ENCODE measurements around the gene EVX2.

The EVX2 gene

DNA sequence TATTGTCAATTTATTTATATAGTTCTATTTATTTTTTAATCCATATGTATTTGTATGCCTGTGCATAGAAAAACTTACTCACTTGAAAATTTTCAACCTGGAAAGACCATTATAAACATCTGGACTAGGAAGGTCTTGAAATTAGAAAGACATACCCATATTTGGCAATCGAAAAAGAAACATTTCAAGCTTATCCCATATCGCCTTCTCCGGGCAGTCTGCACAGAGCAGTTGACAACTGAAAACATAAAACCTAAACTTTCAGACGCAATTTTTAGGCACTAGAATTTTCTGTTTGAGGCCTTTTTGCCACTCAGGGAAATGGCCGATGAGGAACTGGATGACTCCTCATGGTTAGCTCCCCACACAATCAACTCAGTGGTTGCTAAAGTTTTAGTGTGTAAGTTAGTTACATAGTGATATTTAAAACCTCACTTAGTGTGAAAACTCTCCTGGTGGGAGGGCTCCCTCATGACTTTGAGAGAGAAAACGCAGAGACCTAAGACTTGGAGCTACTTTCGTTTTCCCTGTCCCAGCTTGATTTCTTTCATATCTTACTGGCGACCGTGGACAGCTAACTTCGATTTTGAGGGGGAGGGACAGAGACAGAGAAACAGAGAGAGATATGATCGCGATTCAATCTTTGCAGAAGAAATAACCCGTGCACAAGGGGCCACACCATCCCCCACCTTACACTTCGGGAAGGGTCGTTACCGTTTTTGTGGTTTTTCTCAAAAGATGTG, 12.7 kb upstream of the EVX2 start:
- DNase-seq (ENCODE audit: low read depth, low spot score) = no peak

DNA sequence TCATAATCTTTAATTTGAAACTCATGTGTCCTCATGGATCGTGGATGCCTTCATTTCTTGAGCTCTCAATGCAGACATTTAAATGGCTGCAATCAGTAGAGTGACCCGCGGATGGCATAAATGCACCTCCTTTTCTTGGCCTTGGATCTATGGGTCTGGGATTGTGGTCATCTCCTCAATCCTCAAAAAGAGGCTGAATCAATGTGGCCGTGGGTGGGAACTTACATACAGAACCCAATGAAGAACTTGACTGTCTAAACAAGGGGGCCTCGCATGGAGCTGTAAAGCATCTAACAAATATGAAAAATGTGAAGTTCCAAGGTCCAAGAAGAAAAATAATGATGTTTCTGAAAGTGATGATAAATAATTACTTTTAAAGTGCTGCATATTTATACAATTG, 11.7 kb upstream of the EVX2 start:
- DNase-seq (ENCODE audit: low read depth, low spot score) = no peak

DNA sequence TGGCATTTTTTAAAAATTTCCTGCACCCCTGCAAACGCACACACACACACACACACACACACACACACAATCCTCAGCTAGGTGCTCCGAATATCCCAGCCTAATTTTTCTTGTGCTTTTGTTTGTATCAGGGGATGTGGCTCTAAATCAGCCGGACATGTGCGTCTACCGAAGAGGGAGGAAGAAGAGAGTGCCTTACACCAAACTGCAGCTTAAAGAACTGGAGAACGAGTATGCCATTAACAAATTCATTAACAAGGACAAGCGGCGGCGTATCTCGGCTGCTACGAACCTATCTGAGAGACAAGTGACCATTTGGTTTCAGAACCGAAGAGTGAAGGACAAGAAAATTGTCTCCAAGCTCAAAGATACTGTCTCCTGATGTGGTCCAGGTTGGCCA, 10.6 kb upstream of the EVX2 start:
- DNase-seq (ENCODE audit: low read depth, low spot score) = no peak

DNA sequence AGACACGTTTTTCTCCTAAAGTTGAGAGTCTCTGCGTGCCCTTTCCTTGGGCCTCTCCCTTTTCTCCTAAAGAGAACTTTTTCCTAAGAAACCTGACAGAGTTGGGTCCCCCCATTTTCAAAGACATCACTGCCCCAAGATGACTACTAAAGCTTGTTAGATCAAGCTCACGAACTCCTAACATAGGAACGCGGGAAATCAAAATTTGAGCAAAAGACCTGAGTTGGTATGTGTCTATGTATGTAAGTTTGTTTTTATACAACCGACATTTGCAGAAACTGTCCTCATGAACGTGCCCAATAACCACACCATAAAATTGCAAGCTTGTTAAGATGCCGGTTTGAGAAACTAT, 10.1 kb upstream of the EVX2 start:
- DNase-seq (ENCODE audit: low read depth, low spot score) = no peak

DNA sequence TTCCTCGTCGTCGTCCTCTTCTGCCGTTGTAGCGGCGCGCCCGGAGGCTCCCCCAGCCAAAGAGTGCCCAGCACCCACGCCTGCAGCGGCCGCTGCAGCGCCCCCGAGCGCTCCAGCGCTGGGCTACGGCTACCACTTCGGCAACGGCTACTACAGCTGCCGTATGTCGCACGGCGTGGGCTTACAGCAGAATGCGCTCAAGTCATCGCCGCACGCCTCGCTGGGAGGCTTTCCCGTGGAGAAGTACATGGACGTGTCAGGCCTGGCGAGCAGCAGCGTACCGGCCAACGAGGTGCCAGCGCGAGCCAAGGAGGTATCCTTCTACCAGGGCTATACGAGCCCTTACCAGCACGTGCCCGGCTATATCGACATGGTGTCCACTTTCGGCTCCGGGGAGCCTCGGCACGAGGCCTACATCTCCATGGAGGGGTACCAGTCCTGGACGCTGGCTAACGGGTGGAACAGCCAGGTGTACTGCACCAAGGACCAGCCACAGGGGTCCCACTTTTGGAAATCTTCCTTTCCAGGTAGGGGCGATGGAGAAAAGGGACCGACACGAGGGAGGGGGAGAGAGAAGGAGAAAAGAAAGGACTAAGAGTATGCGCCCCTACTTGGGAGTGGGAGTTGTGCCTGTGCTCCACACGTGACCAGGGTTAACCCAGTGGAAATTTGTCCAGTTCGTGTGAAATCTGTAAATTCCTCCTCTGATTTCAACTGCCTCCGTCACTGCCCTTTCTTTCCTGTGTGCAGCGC, 9.6 kb upstream of the EVX2 start:
- no peak for DNase-seq (ENCODE audit: low read depth, low spot score)

DNA sequence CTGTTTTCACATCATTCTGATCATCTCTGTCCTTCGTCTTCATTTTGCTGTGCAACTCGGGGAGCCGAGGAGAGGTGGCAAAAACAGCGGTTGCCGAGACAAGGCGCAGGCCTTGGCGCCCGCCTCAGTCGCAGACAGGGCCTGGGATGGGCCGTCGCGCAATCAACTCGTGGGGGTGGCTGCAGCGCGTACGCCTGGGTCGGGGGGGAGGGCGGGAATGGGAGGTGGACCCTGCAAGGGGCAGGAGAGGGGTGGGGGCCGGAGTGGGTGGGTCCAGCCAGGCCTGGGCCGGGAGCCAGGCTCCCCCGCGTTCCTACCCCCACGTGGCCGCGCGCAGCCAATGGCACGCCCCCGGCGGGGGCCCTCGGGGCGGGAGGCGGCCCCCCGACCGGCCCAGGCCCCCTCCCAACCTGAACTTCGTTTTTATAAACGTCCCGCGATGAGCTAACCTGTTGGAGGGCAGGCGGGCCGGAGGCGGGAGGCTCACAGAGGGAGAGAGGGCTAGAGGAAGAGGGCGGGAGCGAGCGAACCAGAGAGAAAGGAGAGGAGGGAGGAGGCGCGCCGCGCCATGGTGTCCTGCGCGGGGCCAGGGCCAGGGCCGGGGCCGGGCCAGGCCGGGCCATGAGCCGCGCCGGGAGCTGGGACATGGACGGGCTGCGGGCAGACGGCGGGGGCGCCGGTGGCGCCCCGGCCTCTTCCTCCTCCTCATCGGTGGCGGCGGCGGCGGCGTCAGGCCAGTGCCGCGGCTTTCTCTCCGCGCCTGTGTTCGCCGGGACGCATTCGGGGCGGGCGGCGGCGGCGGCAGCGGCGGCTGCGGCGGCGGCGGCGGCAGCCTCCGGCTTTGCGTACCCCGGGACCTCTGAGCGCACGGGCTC, 8.7 kb upstream of the EVX2 start, which contains the start of gene HOXD13:
Gene HOXD13, plus strand, starts transcription at position 452 of the 875 bp plus-strand sequence. Its CDS starts 170 bp downstream, at position 622.
- no peak for DNase-seq (ENCODE audit: low read depth, low spot score)

DNA sequence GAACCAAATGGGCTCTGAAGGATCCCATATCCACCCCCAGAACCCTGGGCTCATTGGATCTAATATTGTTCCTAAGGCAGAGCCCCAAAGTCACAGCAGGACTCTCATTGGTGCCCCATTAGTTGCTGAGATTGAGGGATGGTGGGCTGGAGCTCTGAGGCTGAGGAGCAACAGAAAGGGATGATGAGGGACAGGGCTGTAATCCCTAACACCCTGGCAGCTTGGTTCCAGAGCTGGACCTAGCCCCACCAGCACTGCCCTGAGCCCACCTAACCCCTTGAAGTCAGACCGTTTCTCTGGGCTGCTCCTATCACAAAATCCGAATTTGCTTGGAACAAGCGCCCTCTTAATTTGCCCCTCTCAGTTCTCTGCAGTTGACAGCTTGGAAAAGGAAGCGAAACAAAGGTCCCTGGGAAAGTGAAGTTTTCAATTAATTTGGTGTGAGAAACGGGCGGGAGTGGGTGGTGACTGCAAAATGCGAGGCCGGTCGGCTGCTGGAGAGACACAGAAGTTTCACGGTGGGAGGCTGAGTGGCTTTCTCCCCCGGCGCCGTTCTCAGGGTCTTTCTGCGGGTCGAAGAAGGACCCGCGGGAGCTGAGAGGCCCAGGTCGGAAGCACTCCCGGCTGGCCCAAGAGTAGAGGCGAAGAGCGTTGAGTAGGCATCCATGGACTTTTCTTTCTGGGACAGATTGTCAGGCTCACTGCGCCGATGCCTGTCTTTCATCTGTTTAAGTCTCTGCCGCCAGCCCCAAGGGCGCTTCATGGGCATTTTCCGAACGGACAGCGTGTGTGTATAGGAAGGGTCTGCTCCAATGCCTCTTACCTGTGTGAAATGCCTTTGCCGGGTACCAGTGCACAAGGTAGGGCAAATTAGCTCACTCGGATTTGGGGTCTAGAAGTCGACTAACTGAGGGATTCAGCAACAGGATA, 7.8 kb upstream of the EVX2 start:
- DNase-seq (ENCODE audit: low read depth, low spot score) = no peak

DNA sequence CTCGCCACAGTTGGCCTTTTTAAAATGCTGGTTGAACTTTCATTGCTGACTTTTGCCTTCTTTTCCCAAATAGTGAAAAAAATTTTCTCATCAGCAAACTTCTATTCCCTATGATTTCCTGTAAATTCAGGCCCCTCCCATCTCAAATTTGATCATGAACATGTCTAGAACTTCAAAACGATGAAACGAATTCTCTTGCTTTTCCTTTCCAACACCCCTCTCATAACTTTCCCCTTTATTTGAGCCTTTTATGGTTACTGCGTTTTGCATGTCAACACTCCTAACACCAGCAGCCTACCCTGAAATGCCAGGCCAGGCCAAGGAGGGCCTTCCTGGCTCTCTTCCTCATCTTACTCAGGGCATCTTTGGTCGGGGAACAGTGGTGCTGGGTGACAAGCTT, 7.1 kb upstream of the EVX2 start:
- no peak for DNase-seq (ENCODE audit: low read depth, low spot score)

DNA sequence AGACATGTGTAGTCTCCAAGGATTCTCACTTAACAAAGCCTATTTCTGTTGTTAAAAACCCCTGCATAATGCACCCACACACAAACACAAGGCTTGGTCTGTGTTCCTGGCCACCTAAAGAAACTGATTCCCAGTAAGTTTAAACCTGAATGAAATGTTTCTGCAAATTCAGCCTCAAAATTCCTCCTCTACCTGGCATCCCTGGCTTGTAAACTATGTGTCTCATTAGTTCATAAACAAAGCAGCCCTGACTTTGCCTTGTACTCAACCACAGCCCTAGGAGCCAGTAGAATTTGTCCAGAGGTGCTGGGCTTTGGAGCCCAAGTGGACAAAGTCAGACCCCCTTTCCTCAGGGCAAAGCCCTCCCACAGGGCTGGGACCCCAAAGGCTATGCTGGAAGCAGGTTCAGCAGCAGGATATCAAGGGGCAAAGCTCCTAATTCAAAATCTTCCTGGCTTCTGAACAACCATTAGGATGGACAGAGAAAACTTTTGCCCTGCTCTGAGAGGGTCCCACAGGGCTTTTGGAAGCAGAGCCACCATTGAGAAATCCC, 6.2 kb upstream of the EVX2 start:
- no peak for DNase-seq (ENCODE audit: low read depth, low spot score)

DNA sequence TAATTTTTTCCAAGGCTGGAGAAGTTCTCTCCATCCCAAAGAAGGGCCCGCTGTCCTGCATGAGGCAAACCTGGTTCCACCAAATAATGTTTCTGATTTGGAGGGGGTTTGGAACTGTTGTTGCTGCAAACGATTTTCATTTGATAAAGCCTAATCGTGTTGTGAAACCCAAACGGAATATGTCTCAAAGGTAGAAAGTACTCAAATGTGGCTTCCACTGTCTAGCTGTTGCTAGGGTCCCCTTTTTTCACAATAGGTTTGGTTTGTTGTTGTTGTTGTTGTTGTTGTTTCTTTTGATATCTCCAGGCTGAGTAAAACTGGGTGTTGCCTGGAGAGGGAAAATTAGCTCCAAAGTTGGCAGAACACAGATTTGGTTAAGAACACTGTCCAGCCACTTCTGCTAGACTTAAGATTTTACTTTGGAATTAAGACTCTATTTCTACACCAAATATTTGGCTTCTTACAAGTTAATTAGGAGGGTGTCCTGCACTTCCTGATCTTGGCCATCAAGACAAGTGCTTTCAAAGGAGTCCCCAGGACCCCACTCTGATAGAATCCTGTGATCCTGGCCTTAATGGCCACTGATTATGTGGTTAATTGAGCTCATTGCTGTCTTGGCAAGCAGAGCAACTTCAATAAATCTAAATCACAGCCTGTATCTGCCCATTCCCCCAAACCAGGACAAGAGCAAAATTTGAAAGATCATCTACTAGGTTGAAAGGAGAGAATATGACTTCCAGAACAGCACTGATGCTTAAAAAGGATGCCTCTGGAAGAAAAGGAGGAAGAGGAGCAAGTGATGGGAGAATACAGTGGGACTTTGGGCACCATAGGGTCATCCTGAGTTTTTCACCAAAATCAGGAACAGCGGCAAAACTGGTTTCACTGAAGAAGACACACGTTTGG, 5.4 kb upstream of the EVX2 start:
- no peak for DNase-seq (ENCODE audit: low read depth, low spot score)

DNA sequence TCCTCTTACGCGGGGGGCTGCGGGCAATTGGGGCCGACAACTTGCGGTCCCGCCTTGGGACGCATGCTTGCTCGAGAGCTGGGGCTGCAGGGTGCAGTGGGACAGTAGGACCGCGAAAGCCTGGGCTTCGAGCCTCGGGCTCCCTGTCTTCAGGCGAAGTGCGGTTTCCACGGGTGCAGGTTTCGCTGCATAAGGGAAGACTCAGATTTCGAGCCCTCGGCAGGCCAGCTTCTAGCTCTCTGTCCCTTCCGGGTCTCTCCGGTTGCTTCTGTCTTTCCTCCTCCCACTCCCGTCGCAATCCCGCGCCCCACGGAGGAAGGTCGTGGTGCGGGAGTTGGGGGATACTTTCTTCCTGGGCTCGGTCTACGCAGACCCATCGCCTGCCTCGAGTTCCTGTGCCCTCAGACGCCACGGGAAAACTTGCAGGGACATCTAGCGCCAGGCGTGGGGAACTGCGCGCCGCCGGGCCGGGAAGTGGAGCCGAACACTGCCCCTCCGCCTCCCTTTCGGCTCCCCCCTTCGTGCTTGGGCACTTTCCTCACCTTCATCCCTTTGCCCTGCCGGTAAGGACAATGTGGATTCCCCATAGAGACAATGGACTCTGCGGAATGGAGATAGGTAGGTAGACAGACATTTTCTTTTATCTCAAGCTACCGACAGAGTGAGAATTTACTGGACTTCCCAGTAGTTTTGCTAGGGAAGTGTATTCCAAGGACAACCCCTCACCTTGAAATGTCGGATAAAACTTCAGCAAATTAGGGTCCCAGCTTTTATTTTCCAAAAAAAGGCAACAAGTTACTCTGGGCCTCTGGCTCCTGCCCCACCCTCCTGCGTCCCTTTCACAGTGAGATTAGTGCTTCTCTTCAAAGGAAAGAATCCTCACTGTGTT, 4.5 kb upstream of the EVX2 start:
- peak; percentile 71 for DNase-seq (ENCODE audit: low read depth, low spot score)

DNA sequence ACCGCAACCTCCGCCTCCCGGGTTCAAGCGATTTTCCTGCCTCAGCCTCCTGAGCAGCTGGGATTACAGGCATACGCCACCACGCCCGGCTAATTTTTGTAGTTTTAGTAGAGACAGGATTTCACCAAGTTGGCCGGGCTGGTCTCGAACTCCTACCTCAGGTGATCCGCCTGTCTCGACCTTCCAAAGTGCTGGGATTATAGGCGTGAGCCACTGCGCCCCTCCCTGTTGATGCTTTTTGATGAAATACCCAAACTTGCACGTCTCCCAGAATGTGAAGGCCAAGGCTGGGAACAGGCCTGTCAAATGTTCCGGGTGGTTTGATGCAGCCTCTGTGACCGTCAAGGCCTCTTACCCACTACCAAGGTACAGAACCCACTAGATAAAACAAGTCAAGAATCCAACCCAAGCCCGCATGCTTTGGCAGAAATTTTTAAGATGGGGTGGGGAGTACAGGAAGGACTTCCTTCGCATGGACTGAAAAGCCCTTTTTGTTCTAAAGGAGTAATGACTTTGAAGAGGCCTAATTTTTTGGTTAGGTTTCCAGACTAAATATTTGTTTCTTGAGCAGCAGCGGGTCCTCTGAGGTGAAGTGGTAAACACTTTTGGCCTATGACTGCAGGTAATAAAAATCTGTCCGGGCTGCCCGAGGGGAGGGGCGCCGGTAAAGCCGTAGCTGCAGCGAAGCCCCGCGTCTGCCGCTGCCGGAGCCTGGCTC, 3.7 kb upstream of the EVX2 start:
- DNase-seq (ENCODE audit: low read depth, low spot score) = no peak

DNA sequence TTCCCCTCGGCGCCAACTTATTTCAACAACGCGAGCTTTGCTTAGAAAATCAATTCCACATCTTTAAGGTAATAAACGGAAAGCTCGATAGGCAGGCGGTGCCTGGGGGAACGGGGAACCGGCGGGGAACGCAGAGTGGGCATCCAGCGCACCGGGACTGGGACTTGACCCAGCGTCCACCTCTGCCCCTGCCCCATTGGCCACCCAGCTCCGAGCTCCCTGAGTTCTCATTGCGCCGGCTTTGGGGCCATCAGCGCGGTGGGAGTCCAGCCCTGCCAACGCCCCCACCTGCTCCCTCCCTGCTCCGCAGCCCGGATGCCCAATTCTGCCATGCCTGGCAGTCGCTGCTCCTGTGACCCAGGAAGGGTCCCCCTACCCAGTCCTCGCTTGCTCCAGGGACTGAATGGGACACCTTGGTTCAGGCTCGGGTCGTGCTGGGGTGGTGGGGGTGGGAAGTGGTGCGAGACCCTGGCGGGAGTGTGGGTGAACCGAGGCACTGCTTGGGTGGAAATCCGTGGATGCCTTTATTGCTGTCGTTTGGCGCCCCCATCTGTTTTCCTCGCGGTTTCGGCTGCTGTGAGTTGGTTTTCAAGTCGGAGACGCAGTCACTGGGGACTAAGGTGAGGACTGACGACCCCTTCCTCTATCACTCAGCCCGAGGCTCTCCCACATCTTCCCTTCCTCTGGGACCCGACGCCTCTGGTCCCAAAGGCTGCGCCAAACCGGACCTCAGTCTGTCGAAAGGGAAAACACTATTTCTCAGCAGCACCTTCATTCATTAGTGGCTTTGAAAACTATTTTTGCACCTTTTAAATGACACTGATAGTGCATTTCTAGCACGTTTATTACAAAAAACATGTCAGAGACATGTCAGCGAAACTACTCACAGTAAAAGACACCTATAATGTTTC, 2.4 kb upstream of the EVX2 start:
- DNase-seq (ENCODE audit: low read depth, low spot score) = peak; percentile 70

DNA sequence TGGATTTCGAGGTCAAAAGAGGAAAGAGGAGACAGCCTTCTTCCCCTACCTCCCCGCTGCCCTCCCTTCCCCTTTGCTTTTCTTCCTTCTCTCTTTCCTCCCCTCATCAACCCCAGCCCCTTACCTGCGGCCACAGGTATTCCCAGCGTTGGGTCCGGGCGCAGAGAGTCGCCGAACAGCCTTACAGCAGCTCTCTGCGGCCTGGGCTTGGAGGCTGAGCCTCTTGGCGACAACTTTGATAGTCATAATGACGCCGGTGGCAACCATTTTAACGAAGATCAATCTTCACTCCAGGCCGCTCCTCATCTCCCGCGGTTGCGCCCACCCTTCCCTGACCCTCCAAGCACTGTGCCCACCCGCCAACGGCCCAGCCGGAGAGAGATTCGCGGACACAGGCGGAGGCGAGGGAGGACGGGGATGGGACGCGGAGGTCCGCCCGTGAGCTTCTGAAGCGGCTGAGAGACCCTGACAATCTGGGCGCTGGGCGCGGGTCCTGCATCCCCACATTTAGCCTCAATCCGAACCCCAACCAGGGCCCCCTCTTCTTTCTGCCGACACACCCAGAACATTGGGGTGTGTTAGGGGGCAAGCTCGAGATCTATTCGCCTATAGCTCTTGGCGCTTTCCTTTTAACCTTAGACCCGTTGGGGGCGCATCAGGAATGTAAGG, 1.5 kb upstream of the EVX2 start:
- no peak for DNase-seq (ENCODE audit: low read depth, low spot score)

DNA sequence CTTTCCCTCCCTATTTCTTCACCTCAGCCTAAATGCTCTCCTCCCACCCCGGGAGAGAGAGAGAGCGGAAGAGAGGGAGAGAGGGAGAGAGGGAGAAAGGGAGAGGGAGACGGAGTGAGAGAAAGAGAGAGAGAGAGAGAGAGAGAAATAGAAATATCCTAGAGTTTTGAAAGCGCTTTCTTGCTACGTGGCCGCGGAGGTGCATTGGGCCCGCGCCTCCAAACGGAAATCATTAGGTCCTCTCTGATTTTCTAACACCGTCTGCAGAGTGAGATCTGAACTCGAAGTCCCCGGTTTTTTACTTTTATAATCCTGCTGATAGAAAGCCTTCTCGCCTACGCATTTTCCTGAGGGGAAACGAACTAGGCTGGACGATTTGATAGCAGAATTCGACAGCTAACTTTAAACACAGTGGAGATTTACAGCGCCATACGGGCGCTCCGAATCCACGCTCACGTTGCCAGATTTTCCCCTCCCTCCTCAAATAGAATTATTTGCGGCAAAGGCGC, 903 bp upstream of the EVX2 start:
- DNase-seq (ENCODE audit: low read depth, low spot score) = no peak
